Fibroblast of lung (primary cell): ENCODE data around the gene LARP4B. TPM values are rescaled to one million over a fixed set of nuclear protein-coding genes. Genes with fewer than 3 reads are reported as not detected.

Experiments
- DNase-seq, 2 donors: peaks; one replicate each; pipeline versions ENCODE4 v3.0.0 to v3.0.0-alpha.2; 2010; ENCODE audit warnings: low read depth in 2 of 2
- H2AFZ ChIP-seq: 2 replicates; pipeline ENCODE4 v1.5.1; 2012; ENCODE audit warnings: low read length, control low read depth, inconsistent platforms
- H3K27ac ChIP-seq: 2 replicates; pipeline ENCODE4 v1.5.1; 2011; ENCODE audit warnings: low read length, control low read depth; ENCODE audit not compliant: insufficient read depth
- H3K27me3 ChIP-seq: 2 replicates; pipeline ENCODE4 v1.5.1; 2011; ENCODE audit warnings: mild to moderate bottlenecking, low read length; ENCODE audit not compliant: control insufficient read depth, insufficient read depth
- H3K36me3 ChIP-seq: 2 replicates; pipeline ENCODE4 v1.5.1; 2011; ENCODE audit warnings: low read length; ENCODE audit not compliant: control insufficient read depth, insufficient read depth
- H3K4me1 ChIP-seq: 2 replicates; pipeline ENCODE4 v1.5.1; 2011; ENCODE audit warnings: low read length; ENCODE audit not compliant: control insufficient read depth, insufficient read depth; ENCODE audit errors: extremely low read depth
- H3K4me2 ChIP-seq: 2 replicates; pipeline ENCODE4 v1.5.1; 2011; ENCODE audit warnings: low read length, control low read depth; ENCODE audit not compliant: insufficient read depth; ENCODE audit errors: extremely low read depth
- H3K4me3 ChIP-seq, 4 experiments: fragments of 200-600 bp in 1 of 4; sonication (generic) in 1 of 4; replicated peaks in 1 of 4; 2 replicates each; pipeline ENCODE4 v1.5.1; 2011 to 2016; ENCODE audit warnings: low read length in 4 of 4, low read depth in 3 of 4, mild to moderate bottlenecking in 3 of 4, control low read depth in 2 of 4, inconsistent platforms in 1 of 4, mixed read lengths in 1 of 4; ENCODE audit not compliant: insufficient read depth in 1 of 4; ENCODE audit errors: control extremely low read depth in 1 of 4
- H3K79me2 ChIP-seq: 2 replicates; pipeline ENCODE4 v1.5.1; 2012; ENCODE audit warnings: mild to moderate bottlenecking, low read length, inconsistent platforms; ENCODE audit not compliant: control insufficient read depth, insufficient read depth
- H3K9ac ChIP-seq: 2 replicates; pipeline ENCODE4 v1.5.1; 2011; ENCODE audit warnings: mild to moderate bottlenecking, low read length, control low read depth; ENCODE audit not compliant: insufficient read depth
- H3K9me3 ChIP-seq: 2 replicates; pipeline ENCODE4 v1.5.1; 2012; ENCODE audit warnings: low read depth, low read length; ENCODE audit not compliant: control insufficient read depth, insufficient read depth
- H4K20me1 ChIP-seq: 2 replicates; pipeline ENCODE4 v1.5.1; 2011; ENCODE audit warnings: low read length; ENCODE audit not compliant: control insufficient read depth, insufficient read depth; ENCODE audit errors: extremely low read depth
- CTCF ChIP-seq, 2 donors: IDR thresholded peaks in 1 of 2; conservative IDR thresholded peaks in 1 of 2; 1 replicate in 1 of 2; 2 replicates in 1 of 2; pipeline ENCODE4 v1.5.1; 2011 to 2012; ENCODE audit warnings: low read length in 2 of 2, control low read depth in 1 of 2, inconsistent platforms in 1 of 2, low read depth in 1 of 2, mild to moderate bottlenecking in 1 of 2
- EZH2 ChIP-seq: IDR thresholded peaks from 2 replicates; pipeline ENCODE4 v1.5.1; 2012; ENCODE audit warnings: low read length, control low read depth, mild to moderate bottlenecking; ENCODE audit errors: missing control alignments
- polyA plus RNA-seq, 2 donors: library from polyadenylated mRNA; depleted of rRNA in 1 of 2; stranded (reverse) in 1 of 2; unstranded in 1 of 2; fragments of >200 nt; gene quantifications; 2 replicates each; pipeline ENCODE4 v1.2.1, GENCODE V29; 2011 to 2012; ENCODE audit warnings: missing spikeins in 1 of 2
- total RNA-seq: library from RNA; depleted of rRNA; stranded (reverse); fragments of >200 nt; gene quantifications from 2 replicates; pipeline ENCODE4 v1.2.1, GENCODE V29; 2014

LARP4B gene
- total and polyA plus RNA-seq, 2 donors (not counting 1 experiment from before 2014, with no cell fraction given) = 25.4 to 38.6 TPM

- Histone ChIP-seq H3K36me3 (no peaks in the 10 kb centered on the region), H3K4me1 (no peaks in the 10 kb centered on the region), H3K27me3 (no peaks in the 10 kb centered on the region), H3K4me2 (no peak overlapping the region), H3K79me2 (no peaks in the 10 kb centered on the region), H3K4me3 (no peak overlapping the region), H2AFZ (no peak overlapping the region), H3K9me3 (no peaks in the 10 kb centered on the region), H3K27ac (no peak overlapping the region), H4K20me1 (no peaks in the 10 kb centered on the region), H3K9ac (no peak overlapping the region)
- DNase-seq = no peak
- TF ChIP-seq EZH2 (no peak), CTCF (conservative IDR thresholded peaks at IDR 0.05 in 1 of 2, IDR thresholded peaks at IDR 0.05 in 1 of 2; ENCODE audit: low read depth in 1 of 2, low read length in 2 of 2) (no peak)
These were observed 135.3 kb downstream of the LARP4B start for GRCh38 chr10:796233-796632.

GRCh38 chr10:794382-794956, 137.0 kb downstream of the LARP4B start:
- H3K36me3 ChIP-seq = no peaks in the 10 kb centered on the region
- no peaks in the 10 kb centered on the region for H3K27me3 ChIP-seq
- no peak overlapping the region for H2AFZ ChIP-seq
- H4K20me1 ChIP-seq = no peaks in the 10 kb centered on the region
- H3K9me3 ChIP-seq = no peaks in the 10 kb centered on the region
- H3K27ac ChIP-seq = no peak overlapping the region
- H3K79me2 ChIP-seq = no peaks in the 10 kb centered on the region
- H3K9ac ChIP-seq = no peak overlapping the region
- peak in 1 of 2 donors; percentile 28 for DNase-seq
- H3K4me2 ChIP-seq = no peak overlapping the region
- peak; percentile 21 to 38 for TF ChIP-seq CTCF (conservative IDR thresholded peaks at IDR 0.05 in 1 of 2, IDR thresholded peaks at IDR 0.05 in 1 of 2; ENCODE audit: low read depth in 1 of 2, low read length in 2 of 2)
- no peak for TF ChIP-seq EZH2
- H3K4me1 ChIP-seq = no peaks in the 10 kb centered on the region
- H3K4me3 ChIP-seq = no peak overlapping the region

GRCh38 chr10:792792-793100, 138.8 kb downstream of the LARP4B start:
- Histone ChIP-seq H4K20me1 (no peaks in the 10 kb centered on the region), H2AFZ (no peak overlapping the region), H3K36me3 (no peaks in the 10 kb centered on the region), H3K9ac (no peak overlapping the region), H3K27ac (no peak overlapping the region), H3K4me3 (no peak overlapping the region), H3K4me2 (no peak overlapping the region), H3K79me2 (no peaks in the 10 kb centered on the region), H3K9me3 (no peaks in the 10 kb centered on the region), H3K27me3 (no peaks in the 10 kb centered on the region), H3K4me1 (no peaks in the 10 kb centered on the region)
- TF ChIP-seq CTCF (conservative IDR thresholded peaks at IDR 0.05 in 1 of 2, IDR thresholded peaks at IDR 0.05 in 1 of 2; ENCODE audit: low read depth in 1 of 2, low read length in 2 of 2) = no peak
- TF ChIP-seq EZH2 = no peak
- peak; percentile 64 to 89 for DNase-seq
